NCI-H510A (cell line): Measurements from ENCODE around the gene PPBP.

Source experiments
- DNase-seq: peaks from one replicate; lab custom pipeline; 2025; lab: John Stamatoyannopoulos, UW

Gene PPBP

GRCh38 chr4:73948291-73948690 lies 39.7 kb downstream of the PPBP start:
- DNase-seq = no peak

- DNase-seq = no peak
Observed at GRCh38 chr4:73947239-73947985, 40.6 kb downstream of the PPBP start.

GRCh38 chr4:73945674-73946449 lies 42.1 kb downstream of the PPBP start:
- peak; percentile 62 for DNase-seq

- no peak for DNase-seq
Observed at GRCh38 chr4:73945140-73945539, 42.9 kb downstream of the PPBP start.

GRCh38 chr4:73944061-73944875 lies 43.7 kb downstream of the PPBP start:
- no peak for DNase-seq

- DNase-seq = no peak
Observed at GRCh38 chr4:73943555-73943954, 44.4 kb downstream of the PPBP start.

GRCh38 chr4:73936969-73937368 lies 51.0 kb downstream of the PPBP start:
- DNase-seq = no peak
